Kidney glomerular epithelial cell (primary cell): Measurements from ENCODE around the gene GJB4.

Experiments used
- DNase-seq: peaks from one replicate; lab custom pipeline; 2025; lab: John Stamatoyannopoulos, UW

The GJB4 gene

DNA sequence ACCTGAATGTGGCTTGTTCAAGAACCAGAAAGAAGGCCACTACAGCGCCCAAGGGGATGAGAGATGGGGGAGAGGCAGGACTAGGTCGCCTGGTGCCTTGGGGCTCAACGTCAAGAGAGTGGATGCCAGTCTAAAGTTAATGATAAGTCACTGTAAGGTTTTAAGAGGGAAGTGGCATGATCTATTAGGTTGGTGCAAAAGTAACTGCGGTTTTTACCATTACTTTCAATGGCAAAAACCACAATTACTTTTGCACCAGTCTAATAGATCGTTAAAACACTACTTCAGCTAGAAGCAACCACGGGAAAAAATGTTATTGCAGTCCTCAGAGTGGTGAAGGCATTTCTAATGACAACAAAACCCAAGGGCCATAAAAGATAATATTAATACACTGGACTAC, 18.8 kb downstream of the GJB4 start:
- DNase-seq = no peak

DNA sequence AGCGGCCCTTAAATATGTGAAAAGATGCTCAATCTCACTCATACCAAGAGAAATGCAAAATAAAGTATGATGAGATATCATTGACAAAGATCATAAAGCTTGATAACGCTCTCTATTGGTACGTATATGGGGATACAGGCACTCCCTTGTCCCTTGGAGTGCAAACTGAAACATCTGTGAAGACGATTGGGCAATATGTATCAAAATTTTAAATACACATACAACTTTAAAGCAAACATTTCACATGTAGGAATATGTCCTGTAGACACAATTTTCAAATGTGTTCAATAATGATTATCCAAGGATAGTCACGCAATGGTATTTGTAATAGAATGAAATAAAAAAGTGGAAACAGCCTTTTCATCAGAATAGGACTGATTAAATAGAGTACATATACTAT, 19.5 kb downstream of the GJB4 start:
- no peak for DNase-seq

DNA sequence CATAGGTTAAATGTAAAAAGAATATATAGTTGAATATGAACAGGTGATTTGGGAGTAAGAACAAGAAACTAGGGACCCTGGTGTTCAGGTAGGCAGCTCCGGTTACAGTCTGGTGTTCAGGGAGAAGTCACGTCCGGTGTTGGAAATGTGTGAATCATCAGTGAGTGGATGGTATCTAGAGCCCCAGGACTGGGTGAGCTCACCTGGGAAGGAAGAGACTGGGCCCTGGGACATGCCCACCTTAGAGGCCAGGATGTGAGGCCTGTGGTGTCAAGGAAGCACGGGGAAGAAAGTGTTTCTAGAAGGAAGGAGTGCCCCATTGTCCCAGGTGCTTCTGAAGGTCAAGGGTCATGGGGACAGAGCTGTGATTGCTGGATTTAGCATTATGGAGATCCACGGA, 20.0 kb downstream of the GJB4 start:
- DNase-seq = no peak

DNA sequence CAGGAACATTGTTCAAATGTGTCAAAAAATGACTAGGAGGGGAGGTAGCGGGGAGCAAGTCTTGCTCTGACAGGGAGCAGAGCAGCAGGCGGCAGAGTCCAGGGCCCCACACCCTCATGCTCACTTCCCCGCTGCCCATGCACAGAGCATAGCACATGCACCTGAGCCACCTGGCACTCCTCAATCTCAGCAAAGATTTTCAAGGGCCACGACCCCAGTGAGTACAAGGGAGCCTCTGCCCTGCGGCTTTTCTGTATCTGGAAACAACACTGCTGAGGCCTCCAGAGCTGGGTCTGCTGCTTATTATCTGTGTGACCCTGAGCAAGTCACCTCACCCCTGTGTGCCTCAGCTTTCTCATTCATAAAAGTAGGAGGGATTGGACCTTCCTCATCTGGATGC, 20.4 kb downstream of the GJB4 start:
- DNase-seq = no peak

DNA sequence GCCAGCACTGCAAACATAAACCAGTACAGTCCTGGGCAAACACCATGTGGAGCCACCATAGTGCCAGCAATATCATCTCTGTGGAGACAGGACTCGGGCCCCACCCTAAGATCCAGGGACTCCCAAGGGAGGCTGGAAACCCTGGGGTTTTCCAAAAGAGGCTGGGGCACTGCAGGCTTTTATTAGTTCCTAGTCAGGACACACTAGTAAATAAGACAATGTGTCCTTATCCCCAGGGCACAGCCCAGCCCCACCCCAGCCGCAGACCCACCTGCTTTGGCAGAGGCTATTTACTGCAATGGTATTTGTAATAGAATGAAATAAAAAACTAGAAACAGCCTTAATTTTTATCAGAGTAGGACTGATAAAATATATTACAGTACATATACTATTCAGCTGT, 21.0 kb downstream of the GJB4 start:
- DNase-seq = no peak

DNA sequence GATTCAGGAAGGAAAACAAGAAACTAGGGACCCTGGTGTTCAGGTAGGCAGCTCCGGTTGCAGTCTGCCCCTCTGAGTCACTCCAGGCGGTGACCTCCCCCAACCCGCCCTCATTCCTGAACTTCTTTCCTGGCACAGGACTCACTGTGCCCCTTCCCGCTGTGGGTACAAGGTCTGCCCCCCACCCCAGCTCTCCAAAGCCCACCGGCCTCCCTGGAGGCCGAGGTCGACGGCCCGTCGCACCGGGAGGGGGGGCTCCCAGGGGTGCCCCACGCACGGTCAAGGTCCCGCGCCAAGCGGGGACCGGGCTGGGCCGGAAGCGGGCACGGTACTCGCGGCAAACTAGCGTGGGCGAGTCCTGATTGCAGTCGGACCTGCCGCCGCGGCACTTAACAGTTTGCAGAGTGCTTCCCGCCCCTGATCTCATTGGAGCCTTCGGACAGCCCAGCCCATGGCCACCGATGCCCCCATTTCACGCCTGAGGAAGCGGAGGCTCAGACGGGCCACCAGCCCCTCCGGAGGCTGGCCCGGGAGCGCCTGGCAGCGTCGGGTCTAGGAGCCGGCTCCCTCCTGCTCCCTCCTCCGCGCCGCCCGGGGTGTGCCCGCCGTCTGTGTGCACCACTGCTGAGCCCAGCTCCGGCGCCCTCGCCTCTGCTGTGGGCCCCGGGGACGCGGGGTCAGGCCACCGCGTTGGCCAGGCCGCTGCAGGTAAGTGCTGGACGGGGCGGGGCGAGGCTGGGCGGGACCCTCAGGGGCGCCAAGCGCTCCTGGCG, 21.7 kb downstream of the GJB4 start, which contains the start of gene GJB3:
GJB3 (plus strand) TSS at position 144 of the 773 bp plus-strand sequence. CDS start 3,549 bp downstream, outside the sequence.
- no peak for DNase-seq

DNA sequence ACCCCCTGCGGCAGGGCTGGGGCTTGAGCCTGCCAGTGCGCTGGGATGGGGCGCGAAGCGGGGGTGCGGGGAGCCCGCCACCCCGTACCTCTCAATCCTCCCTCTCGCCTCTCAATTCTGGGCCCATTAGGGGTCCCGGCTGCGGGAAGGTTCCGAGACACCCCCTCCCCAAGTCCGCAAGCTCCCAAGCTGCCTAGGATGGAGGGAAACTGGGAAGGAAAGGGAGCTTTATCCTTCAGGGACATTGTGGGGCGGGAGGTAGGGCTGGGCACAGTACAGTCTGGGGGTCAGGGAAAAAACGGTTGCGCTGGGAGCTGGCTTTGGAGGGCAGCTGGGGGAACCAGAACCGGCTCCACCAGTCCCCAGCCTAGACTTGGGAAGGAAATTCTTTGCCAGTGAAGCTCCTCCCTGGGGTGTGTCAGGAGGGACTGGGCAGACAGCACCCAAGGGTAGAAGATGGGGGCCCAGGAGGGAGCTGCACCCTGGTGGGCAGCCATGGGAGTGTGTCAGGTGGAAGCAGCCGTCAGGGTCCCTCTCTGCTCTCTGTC, 22.4 kb downstream of the GJB4 start:
- no peak for DNase-seq

DNA sequence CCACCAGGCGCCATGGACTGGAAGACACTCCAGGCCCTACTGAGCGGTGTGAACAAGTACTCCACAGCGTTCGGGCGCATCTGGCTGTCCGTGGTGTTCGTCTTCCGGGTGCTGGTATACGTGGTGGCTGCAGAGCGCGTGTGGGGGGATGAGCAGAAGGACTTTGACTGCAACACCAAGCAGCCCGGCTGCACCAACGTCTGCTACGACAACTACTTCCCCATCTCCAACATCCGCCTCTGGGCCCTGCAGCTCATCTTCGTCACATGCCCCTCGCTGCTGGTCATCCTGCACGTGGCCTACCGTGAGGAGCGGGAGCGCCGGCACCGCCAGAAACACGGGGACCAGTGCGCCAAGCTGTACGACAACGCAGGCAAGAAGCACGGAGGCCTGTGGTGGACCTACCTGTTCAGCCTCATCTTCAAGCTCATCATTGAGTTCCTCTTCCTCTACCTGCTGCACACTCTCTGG, 25.2 kb downstream of the GJB4 start:
- no peak for DNase-seq

DNA sequence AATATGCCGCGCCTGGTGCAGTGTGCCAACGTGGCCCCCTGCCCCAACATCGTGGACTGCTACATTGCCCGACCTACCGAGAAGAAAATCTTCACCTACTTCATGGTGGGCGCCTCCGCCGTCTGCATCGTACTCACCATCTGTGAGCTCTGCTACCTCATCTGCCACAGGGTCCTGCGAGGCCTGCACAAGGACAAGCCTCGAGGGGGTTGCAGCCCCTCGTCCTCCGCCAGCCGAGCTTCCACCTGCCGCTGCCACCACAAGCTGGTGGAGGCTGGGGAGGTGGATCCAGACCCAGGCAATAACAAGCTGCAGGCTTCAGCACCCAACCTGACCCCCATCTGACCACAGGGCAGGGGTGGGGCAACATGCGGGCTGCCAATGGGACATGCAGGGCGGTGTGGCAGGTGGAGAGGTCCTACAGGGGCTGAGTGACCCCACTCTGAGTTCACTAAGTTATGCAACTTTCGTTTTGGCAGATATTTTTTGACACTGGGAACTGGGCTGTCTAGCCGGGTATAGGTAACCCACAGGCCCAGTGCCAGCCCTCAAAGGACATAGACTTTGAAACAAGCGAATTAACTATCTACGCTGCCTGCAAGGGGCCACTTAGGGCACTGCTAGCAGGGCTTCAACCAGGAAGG, 25.8 kb downstream of the GJB4 start:
- no peak for DNase-seq

DNA sequence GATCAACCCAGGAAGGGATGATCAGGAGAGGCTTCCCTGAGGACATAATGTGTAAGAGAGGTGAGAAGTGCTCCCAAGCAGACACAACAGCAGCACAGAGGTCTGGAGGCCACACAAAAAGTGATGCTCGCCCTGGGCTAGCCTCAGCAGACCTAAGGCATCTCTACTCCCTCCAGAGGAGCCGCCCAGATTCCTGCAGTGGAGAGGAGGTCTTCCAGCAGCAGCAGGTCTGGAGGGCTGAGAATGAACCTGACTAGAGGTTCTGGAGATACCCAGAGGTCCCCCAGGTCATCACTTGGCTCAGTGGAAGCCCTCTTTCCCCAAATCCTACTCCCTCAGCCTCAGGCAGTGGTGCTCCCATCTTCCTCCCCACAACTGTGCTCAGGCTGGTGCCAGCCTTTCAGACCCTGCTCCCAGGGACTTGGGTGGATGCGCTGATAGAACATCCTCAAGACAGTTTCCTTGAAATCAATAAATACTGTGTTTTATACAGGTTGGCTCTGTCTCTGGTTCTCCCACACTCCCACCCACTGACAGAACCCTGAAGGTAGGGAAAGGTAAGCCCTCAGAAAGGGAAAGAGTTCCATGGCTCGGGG, 26.4 kb downstream of the GJB4 start:
- no peak for DNase-seq

DNA sequence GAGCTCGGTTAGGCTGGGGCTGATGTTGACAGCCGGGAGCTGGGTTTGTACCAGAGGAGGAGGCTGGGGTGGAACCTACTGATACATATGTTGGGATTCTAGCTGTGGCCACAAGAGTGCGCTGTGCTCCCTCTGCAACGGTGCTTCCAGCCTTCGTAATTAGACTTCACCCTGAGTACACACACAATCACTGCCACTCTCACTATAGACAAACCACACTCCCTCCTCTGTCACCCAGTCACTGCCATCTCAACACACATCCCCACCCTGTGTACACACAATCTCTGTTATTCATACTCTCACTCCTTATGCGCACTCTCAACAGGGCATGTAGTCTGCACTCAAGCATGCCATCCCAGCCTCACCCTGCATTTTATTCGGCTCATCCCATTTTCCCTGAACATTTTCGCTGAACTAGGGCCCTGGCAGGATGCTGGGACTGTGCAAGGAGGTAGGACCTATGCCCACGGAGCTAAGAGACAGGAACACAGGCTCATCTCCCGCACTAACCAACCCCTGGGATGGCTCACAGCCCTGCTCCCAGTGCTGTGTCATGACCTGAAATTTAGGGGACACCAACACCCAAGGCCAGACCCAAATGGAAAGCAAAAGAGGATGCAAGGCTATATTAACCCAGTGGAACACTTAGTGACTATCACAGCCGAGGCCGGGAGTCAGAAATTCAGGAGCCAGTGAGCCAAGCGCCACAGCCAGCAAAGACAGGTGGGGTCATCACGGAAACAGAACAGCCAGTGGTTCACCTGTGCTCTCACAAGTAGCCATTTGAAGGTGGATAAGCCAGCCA, 27.2 kb downstream of the GJB4 start:
- peak; percentile 80 for DNase-seq

DNA sequence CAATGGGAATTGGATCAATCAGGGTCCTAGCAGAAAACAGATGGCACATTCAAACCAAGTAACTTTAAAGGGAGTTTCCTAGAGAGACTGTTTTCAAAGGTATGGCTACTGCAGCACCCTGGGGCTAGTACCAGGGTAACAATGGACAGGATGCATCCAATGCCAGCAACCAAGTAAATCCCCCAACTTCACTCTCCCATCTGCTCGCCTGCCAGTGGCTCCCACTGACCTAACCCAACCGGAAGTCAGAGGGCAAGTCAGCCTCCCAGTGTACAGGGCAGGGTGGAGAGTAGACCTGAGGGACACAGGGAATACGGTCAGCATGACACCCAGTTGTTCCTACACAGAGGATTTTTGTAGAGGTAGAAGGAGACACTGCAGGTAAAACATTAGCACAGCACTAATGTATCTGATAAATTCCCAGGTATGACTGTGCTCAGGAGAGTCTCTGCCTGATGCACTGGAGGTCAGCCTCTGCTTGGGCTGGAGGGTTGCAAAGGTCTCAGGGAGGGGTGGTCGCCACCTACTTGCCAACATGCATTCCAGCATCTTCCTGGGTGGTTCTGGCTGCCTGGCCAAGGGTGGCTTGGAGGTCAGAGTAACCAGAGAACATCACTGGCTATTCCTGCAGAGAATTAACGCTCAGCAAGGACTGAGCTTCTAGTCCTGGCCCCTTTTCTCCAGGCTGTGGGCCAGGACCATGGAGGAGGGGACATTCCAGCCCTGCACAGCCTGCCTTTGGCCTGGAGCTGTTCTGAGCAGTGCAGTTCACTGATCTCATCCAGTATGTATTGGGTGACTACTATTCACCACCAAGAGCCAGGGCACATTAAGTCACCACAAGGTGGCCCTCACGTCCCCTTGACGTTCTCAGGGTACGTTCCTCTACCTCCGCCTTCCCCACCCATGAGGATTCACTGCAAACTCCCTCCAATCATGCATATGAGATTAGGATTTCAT, 28.2 kb downstream of the GJB4 start:
- no peak for DNase-seq

DNA sequence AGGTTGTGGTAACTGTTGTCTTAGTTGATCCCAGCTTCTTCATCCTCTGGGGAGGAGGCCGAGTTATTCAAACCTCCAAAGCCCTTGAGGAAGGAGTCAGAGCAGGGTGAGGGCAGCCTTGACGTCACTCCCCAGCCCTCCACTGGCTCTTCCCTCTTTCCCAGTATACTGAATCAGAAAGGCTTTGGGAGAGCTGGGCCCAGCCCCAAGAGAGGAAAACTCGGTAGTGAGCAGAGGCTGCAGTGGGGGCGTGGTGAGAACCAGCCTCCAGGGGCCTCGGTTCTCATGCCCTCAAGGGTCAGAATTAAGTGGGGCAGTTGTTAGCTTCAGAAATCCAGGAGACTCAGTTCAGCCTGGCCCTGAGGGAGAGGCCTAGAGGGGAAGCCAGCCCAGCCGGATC, 31.4 kb downstream of the GJB4 start:
- DNase-seq = no peak

DNA sequence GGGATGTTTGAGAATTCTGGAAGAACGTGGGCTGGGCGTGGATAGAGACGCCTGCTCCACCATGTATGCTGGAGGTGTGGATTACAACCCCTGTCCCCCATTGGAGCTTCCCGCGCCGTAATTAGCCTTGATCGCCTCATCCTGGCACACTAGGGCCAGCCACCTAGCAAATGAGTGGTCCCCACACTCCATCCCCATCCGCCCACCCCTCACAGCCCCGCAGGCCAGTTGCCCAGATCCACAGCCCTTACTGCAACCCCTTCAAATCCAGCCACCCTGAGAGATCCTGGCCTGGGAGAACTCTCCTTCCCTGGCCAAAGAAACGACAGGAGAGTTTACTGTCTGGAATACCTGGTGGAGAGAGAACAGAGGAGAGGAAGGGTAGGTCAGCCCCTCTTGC, 32.9 kb downstream of the GJB4 start:
- no peak for DNase-seq

DNA sequence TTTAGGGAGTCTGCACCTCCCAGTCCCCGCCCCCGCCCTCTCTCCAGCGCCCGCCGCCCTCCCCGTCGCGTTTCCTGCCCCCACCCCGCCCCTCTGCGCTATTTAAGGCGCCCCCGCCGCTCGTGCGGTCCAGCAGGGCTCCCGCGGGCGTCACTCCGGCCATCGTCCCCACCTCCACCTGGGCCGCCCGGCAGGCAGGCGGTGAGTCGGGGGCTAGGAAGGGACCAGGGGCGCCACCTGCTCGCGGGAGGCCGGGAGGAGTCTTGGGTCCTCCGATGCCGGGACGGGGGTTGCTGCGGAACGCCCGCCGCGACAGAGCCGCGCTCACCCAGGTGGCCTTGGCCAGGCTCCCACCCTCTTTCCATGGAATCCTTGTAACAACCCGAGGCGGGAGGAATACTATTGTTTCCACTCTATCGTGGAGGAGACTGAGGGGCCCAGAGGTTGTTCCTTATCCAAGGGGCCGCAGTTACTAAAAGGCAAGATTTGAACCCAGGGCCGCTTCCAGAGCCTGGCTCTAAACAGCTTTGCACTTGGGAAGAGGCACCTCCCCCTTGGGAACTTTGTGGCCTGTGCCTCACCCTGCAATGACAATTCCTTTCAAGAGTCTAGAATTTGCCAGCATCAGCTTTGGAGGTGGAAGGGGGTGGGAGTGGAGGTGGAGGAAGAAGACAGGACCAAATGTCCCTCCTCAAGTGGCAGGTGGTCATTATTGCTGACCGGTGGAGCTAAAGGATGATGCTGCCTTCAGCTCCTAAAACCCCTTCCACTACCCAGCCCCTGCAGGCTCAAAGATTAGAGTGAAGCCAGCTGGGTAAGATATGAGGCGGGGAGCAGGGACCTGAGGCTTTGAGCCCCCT, 33.6 kb downstream of the GJB4 start, which contains the start of gene GJA4:
GJA4 (plus strand) TSS at position 132 of the 860 bp plus-strand sequence. CDS start 1,215 bp downstream, outside the sequence.
- no peak for DNase-seq

DNA sequence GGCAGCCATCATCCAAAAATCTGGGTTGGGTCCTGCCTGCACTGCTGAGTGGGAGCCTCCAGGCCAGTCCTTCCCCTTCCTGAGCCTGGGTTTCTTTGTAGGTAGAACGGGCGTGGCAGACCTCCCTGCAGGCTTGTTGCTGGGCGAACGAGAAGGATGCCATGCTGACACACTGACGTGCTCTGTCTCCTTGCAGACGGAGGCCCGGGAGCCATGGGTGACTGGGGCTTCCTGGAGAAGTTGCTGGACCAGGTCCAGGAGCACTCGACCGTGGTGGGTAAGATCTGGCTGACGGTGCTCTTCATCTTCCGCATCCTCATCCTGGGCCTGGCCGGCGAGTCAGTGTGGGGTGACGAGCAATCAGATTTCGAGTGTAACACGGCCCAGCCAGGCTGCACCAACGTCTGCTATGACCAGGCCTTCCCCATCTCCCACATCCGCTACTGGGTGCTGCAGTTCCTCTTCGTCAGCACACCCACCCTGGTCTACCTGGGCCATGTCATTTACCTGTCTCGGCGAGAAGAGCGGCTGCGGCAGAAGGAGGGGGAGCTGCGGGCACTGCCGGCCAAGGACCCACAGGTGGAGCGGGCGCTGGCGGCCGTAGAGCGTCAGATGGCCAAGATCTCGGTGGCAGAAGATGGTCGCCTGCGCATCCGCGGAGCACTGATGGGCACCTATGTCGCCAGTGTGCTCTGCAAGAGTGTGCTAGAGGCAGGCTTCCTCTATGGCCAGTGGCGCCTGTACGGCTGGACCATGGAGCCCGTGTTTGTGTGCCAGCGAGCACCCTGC, 34.7 kb downstream of the GJB4 start:
- no peak for DNase-seq

DNA sequence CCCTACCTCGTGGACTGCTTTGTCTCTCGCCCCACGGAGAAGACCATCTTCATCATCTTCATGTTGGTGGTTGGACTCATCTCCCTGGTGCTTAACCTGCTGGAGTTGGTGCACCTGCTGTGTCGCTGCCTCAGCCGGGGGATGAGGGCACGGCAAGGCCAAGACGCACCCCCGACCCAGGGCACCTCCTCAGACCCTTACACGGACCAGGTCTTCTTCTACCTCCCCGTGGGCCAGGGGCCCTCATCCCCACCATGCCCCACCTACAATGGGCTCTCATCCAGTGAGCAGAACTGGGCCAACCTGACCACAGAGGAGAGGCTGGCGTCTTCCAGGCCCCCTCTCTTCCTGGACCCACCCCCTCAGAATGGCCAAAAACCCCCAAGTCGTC, 35.2 kb downstream of the GJB4 start:
- no peak for DNase-seq

DNA sequence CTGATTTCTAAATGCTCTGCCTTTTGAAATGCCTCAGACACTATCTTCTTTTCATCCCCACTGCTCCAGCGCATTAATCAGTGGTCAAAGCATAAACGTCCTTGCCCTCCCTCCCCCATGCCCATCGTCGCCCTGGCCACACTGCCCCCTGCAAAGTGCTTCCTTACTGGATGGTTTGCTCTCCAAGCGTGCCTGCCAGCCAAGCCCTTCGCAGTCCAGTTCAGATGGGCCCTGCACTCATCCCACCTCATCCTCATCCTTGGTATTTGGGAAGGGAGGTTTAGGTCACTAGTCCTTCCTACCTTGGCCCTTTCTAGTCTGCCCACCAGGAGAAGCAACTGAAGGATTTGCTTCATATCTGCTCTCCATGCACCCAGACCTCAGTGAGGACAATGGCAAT, 36.4 kb downstream of the GJB4 start:
- no peak for DNase-seq

DNA sequence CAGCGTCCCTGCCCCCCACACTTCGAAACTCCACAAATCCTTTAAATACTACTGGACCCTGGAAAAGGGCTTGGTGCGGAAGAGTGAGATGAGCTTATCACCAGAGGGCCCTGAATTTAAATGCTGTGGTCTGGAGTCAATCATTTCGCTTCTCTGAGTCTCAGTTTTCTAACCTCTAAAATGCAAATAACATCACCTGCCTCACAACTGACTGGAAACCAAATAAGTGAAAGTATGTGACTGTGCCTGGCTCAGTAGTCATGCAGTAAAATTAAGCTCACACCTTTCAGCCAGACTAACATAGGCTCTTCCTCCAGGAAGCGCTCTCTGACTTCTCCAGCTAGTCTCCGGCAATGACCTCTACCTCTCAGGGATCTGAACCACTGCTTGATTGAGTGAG, 37.5 kb downstream of the GJB4 start:
- DNase-seq = no peak
